Astrocyte of the spinal cord (primary cell): ENCODE data around the gene PLK1.
"Not testable (repeated sequence)": the region's sequence is repeated elsewhere in the genome, so short reads cannot be mapped to it uniquely, and the experiment has no call there.

Experiments used
- DNase-seq: peaks from one replicate; pipeline ENCODE4 v3.0.0; 2011; ENCODE audit warnings: low read depth, low spot score
- H3K4me3 ChIP-seq: 2 replicates; pipeline ENCODE4 v1.5.1; 2011; ENCODE audit warnings: low read depth, mild to moderate bottlenecking, low read length, moderate library complexity
- CTCF ChIP-seq: IDR thresholded peaks from 2 replicates; pipeline ENCODE4 v1.5.1; 2012; ENCODE audit warnings: low read depth, mild to moderate bottlenecking, low read length, inconsistent platforms
- in situ Hi-C: cut with HindIII; loops from 2 replicates; pipeline ENCODE4 v1.10.0; 2017; ENCODE audit warnings: low sequenced_read_pairs

The PLK1 gene

DNA sequence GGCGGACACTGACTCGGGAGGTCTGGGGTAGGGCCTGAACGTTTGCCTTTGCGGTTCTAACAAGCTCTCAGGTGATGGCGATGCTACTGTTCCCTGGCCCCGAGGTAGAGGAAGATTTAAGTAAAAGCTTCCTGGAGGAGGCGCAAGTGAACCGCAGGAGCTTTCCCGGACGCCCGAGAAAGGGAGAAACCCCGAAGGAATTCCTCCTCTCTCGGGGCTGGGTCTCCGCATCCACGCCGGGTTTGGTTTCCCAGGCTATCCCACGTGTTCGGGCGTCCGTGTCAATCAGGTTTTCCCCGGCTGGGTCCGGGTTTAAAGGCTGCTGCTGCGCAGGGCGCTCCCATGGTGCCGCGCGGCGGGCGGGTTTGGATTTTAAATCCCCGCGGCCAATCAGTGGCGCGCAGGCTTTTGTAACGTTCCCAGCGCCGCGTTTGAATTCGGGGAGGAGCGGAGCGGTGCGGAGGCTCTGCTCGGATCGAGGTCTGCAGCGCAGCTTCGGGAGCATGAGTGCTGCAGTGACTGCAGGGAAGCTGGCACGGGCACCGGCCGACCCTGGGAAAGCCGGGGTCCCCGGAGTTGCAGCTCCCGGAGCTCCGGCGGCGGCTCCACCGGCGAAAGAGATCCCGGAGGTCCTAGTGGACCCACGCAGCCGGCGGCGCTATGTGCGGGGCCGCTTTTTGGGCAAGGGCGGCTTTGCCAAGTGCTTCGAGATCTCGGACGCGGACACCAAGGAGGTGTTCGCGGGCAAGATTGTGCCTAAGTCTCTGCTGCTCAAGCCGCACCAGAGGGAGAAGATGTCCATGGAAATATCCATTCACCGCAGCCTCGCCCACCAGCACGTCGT is at the start of gene PLK1:
TSS of gene PLK1 (plus strand) at position 460 of the 844 bp plus-strand sequence. CDS start at position 504, 44 bp downstream.
- TF ChIP-seq CTCF = peak; percentile 43
- H3K4me3 ChIP-seq = peak within 1 kb of the TSS; percentile 70
- peak; percentile 85 for DNase-seq
- in situ Hi-C loops = no loop called here

DNA sequence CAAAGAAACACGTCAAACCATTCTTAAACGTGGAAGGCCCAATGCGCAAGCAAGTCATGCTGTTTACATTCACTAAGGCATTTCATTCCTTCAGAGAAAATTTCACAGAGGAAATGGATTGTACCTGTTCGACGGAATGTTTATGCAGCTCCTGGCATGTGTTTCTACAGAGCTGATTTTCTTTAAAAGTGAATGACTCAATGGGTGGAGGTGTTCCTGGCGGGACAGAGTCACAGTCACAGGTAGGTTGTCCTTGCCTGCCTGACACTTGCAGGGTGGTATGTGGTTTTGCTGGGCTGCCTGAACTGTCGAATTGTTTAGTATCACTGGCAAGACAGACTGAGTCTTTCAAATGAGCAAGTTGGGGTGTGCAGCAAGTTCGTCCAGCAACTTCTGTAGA is 49.2 kb upstream of the PLK1 start:
- in situ Hi-C loops = no loop called here
- DNase-seq = no peak
- no peak for TF ChIP-seq CTCF
- H3K4me3 ChIP-seq = no peak overlapping the region

- DNase-seq, H3K4me3 ChIP-seq, in situ Hi-C loops: not testable (repeated sequence)
Observed at GRCh38 chr16:23631874-23632273, 46.8 kb upstream of the PLK1 start.

GRCh38 chr16:23634461-23635036 is 44.1 kb upstream of the PLK1 start:
- in situ Hi-C loops = no loop called here
- no peak for DNase-seq
- H3K4me3 ChIP-seq = no peak overlapping the region
- no peak for TF ChIP-seq CTCF

DNA sequence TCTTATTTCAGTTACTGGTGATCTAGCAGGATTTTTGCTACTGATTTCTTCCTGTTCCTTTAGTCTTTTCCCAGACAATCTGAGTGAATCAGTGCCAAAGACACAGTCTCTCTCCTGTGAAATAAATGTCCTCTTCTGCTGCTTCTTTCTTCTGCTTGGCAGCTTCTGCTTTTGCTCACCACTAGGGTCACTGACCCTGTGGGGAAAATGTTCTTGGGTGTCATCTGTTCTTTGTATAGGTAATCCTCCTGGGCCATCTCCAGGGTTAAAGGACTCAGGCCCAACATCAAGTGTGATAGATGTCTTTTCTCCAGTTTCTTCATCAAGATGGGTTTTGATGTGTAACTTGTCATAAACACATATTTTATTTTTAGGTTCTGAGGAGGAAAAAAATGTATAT is 42.7 kb upstream of the PLK1 start:
- no peak for TF ChIP-seq CTCF
- no peak for DNase-seq
- H3K4me3 ChIP-seq = no peak overlapping the region
- in situ Hi-C loops = no loop called here

GRCh38 chr16:23640615-23640930 is 38.1 kb upstream of the PLK1 start:
- no peak for DNase-seq

More at GRCh38 chr16:23640615-23640930, 38.1 kb upstream of the PLK1 start:
- in situ Hi-C loops = no loop called here
- H3K4me3 ChIP-seq = peak overlapping the region; percentile 100
- no peak for TF ChIP-seq CTCF
